22Rv1 (cell line): ENCODE measurements around the gene PGM5.
"Not testable (repeated sequence)": the region's sequence is repeated elsewhere in the genome, so short reads cannot be mapped to it uniquely, and the experiment has no call there.

Experiments
- CTCF ChIP-seq: fragments of 450-650 bp; IDR thresholded peaks from 2 replicates; pipeline ENCODE4 v1.5.1; 2017; ENCODE audit warnings: mild to moderate bottlenecking
- ZFX ChIP-seq: fragments of 450-650 bp; IDR thresholded peaks from 2 replicates; pipeline ENCODE4 v1.6.1; 2017; ENCODE audit warnings: antibody characterized with exemption, borderline replicate concordance

DNA sequence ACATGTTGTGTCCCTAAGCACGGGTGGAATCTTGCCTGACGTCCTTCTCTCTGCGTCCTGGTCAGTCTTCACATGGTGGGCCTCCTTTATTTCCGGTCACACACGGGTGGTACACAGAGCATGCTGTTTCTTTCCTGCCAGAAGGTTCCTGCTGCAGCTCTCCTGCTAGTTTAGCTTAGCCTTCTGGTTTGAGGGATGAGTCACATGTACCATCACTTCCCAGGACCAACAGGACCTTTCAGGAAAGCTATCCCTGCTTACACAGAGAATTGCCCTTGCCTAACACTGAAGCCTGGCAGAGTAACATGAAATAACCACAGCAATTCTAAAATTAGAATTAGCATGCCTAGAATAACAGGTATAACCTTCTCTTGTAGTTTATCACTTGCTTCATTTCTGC, 45.2 kb upstream of the PGM5 start:
- not testable (repeated sequence) for TF ChIP-seq CTCF, ZFX
